Activated T-cell treated with anti-CD3 and anti-CD28 coated beads, Interleukin-2, amount 50 U/mL, for 48 hours (primary cell): ENCODE data around the gene ADAP1.
"Not testable (repeated sequence)": the region's sequence is repeated elsewhere in the genome, so short reads cannot be mapped to it uniquely, and the experiment has no call there.

Source experiments
- DNase-seq, 2 experiments: peaks; one replicate each; pipeline ENCODE4 v3.0.0-alpha.2; 2020

The ADAP1 gene

GRCh38 chr7:957418-958220 is 3.1 kb upstream of the ADAP1 start:
- no peak for DNase-seq

- no peak for DNase-seq
Measured at GRCh38 chr7:956031-956430, 1.6 kb upstream of the ADAP1 start.

- DNase-seq: no peak
Measured at GRCh38 chr7:953547-954327, 743 bp downstream of the ADAP1 start.

- no peak for DNase-seq
Measured at GRCh38 chr7:952548-953441, 1.7 kb downstream of the ADAP1 start.

GRCh38 chr7:951881-952547 is 2.5 kb downstream of the ADAP1 start:
- DNase-seq: no peak

GRCh38 chr7:949021-949934 is 5.2 kb downstream of the ADAP1 start:
- no peak for DNase-seq

GRCh38 chr7:947391-948210 is 6.9 kb downstream of the ADAP1 start:
- DNase-seq: no peak

- DNase-seq: no peak
Measured at GRCh38 chr7:946256-946996, 8.1 kb downstream of the ADAP1 start.

- no peak for DNase-seq
Measured at GRCh38 chr7:945556-946255, 8.8 kb downstream of the ADAP1 start.

GRCh38 chr7:945147-945555 is 9.3 kb downstream of the ADAP1 start:
- DNase-seq: no peak

GRCh38 chr7:944744-945143 is 9.7 kb downstream of the ADAP1 start:
- no peak for DNase-seq

GRCh38 chr7:943793-944192 is 10.7 kb downstream of the ADAP1 start:
- not testable (repeated sequence) for DNase-seq

GRCh38 chr7:940599-941408 is 13.7 kb downstream of the ADAP1 start:
- no peak for DNase-seq

- no peak for DNase-seq
Measured at GRCh38 chr7:939843-940242, 14.6 kb downstream of the ADAP1 start.

GRCh38 chr7:938546-939185 is 15.8 kb downstream of the ADAP1 start:
- DNase-seq: no peak

GRCh38 chr7:937856-938484 is 16.5 kb downstream of the ADAP1 start:
- no peak for DNase-seq

- peak; percentile 74 to 75 for DNase-seq
Measured at GRCh38 chr7:936386-937054, 18.0 kb downstream of the ADAP1 start.
